RWPE2 (cell line): ENCODE measurements around the gene KLHL20.
"Not testable (repeated sequence)": the region's sequence is repeated elsewhere in the genome, so short reads cannot be mapped to it uniquely, and the experiment has no call there.

Experiments used
- ATAC-seq: fragments of 200-7000 bp; cut with Tn5 transposase; 3 replicates; pipeline ENCODE4 v1.9.1; 2021; ENCODE audit warnings: low read depth
- DNase-seq: peaks from one replicate; pipeline ENCODE4 v3.0.0-alpha.2; 2020; ENCODE audit warnings: low spot score
- H3K27ac ChIP-seq: fragments of 450-650 bp; 2 replicates; pipeline ENCODE4 v1.5.1; 2017; ENCODE audit warnings: mild to moderate bottlenecking; ENCODE audit not compliant: poor library complexity, severe bottlenecking
- H3K27me3 ChIP-seq: fragments of 250-450 bp; sonication (Bioruptor Pico); 2 replicates; pipeline ENCODE4 v1.5.1; 2021; ENCODE audit warnings: mild to moderate bottlenecking, moderate library complexity; ENCODE audit not compliant: insufficient read depth, poor library complexity, severe bottlenecking
- H3K36me3 ChIP-seq: fragments of 250-450 bp; sonication (Bioruptor Pico); 2 replicates; pipeline ENCODE4 v1.5.1; 2020; ENCODE audit warnings: low read depth, mild to moderate bottlenecking, moderate library complexity
- H3K4me1 ChIP-seq: fragments of 250-450 bp; sonication (Bioruptor Pico); 2 replicates; pipeline ENCODE4 v1.5.1; 2021; ENCODE audit warnings: mild to moderate bottlenecking, moderate library complexity; ENCODE audit not compliant: insufficient read depth, poor library complexity, severe bottlenecking
- H3K4me3 ChIP-seq: fragments of 250-450 bp; sonication (Bioruptor Pico); 2 replicates; pipeline ENCODE4 v1.5.1; 2021; ENCODE audit warnings: mild to moderate bottlenecking, moderate library complexity; ENCODE audit not compliant: severe bottlenecking
- H3K9me3 ChIP-seq: fragments of 250-450 bp; sonication (Bioruptor Pico); 2 replicates; pipeline ENCODE4 v1.5.1; 2021; ENCODE audit warnings: mild to moderate bottlenecking, moderate library complexity; ENCODE audit not compliant: severe bottlenecking
- CTCF ChIP-seq: fragments of 450-650 bp; IDR thresholded peaks from one replicate; pipeline ENCODE4 v1.5.1; 2017; ENCODE audit warnings: mild to moderate bottlenecking, moderate library complexity; ENCODE audit not compliant: poor library complexity, severe bottlenecking

Gene KLHL20

GRCh38 chr1:173768206-173768605 is 53.4 kb downstream of the KLHL20 start:
- ATAC-seq (no peak), DNase-seq (no peak)
- no peaks in the 10 kb centered on the region for H3K4me1 ChIP-seq
- no peaks in the 10 kb centered on the region for H3K9me3 ChIP-seq
- peaks cover 24% of the 10 kb centered on the region for H3K36me3 ChIP-seq
- no peak overlapping the region for H3K27ac ChIP-seq
- H3K4me3 ChIP-seq, result no peak overlapping the region
- H3K27me3 ChIP-seq, result no peaks in the 10 kb centered on the region
- TF ChIP-seq CTCF, result no peak

GRCh38 chr1:173768827-173769226 is 54.0 kb downstream of the KLHL20 start:
- no peak for TF ChIP-seq CTCF
- no peak overlapping the region for H3K27ac ChIP-seq
- ATAC-seq, result no peak

GRCh38 chr1:173770330-173770729 is 55.5 kb downstream of the KLHL20 start:
- H3K36me3 ChIP-seq, result peaks cover 30% of the 10 kb centered on the region
- not testable (repeated sequence) for H3K27me3 ChIP-seq, ATAC-seq, DNase-seq, H3K4me3 ChIP-seq, H3K9me3 ChIP-seq, H3K27ac ChIP-seq, H3K4me1 ChIP-seq

More at GRCh38 chr1:173768827-173769226, 54.0 kb downstream of the KLHL20 start:
- no peaks in the 10 kb centered on the region for H3K27me3 ChIP-seq
- H3K9me3 ChIP-seq, result no peaks in the 10 kb centered on the region
- H3K36me3 ChIP-seq, result peaks cover 24% of the 10 kb centered on the region
- DNase-seq, result no peak
- no peak overlapping the region for H3K4me3 ChIP-seq
- no peaks in the 10 kb centered on the region for H3K4me1 ChIP-seq

GRCh38 chr1:173771560-173771959 is 56.8 kb downstream of the KLHL20 start:
- no peaks in the 10 kb centered on the region for H3K4me1 ChIP-seq
- DNase-seq (no peak), ATAC-seq (no peak)
- H3K4me3 ChIP-seq, result no peak overlapping the region
- H3K36me3 ChIP-seq, result peaks cover 42% of the 10 kb centered on the region
- H3K27ac ChIP-seq, result no peak overlapping the region
- no peaks in the 10 kb centered on the region for H3K27me3 ChIP-seq
- no peak for TF ChIP-seq CTCF
- H3K9me3 ChIP-seq, result no peaks in the 10 kb centered on the region

- Histone ChIP-seq H3K36me3 (peaks cover 53% of the 10 kb centered on the region), H3K4me3 (no peak overlapping the region), H3K4me1 (no peaks in the 10 kb centered on the region), H3K27me3 (no peaks in the 10 kb centered on the region), H3K9me3 (no peaks in the 10 kb centered on the region), H3K27ac (no peak overlapping the region)
- DNase-seq (no peak), ATAC-seq (no peak)
- TF ChIP-seq CTCF, result no peak
Observed at GRCh38 chr1:173775578-173776226, 60.9 kb downstream of the KLHL20 start.
